T-helper 2 cell treated with Interferon-gamma antibody and Interleukin-4, amounts not matched to agents 100 ng/mL and 5 ng/mL, for 36 hours (primary cell): ENCODE results near the gene ERC2. TPM values are rescaled to one million over a fixed set of nuclear protein-coding genes. Genes with fewer than 3 reads are reported as not detected.
"Not testable (repeated sequence)": the region's sequence is repeated elsewhere in the genome, so short reads cannot be mapped to it uniquely, and the experiment has no call there.

Experiments
- intact Hi-C: fragments of 100-400 bp; cut with micrococcal nuclease; formaldehyde crosslinking; loops from one replicate; pipeline ENCODE4 v1.15.1; 2023
- total RNA-seq: library from RNA; stranded (reverse); gene quantifications from 2 replicates; pipeline ENCODE4 v1.2.3, GENCODE V29; 2022

Gene ERC2
- 0.11 and 0.20 TPM in 2 replicates for total RNA-seq

DNA sequence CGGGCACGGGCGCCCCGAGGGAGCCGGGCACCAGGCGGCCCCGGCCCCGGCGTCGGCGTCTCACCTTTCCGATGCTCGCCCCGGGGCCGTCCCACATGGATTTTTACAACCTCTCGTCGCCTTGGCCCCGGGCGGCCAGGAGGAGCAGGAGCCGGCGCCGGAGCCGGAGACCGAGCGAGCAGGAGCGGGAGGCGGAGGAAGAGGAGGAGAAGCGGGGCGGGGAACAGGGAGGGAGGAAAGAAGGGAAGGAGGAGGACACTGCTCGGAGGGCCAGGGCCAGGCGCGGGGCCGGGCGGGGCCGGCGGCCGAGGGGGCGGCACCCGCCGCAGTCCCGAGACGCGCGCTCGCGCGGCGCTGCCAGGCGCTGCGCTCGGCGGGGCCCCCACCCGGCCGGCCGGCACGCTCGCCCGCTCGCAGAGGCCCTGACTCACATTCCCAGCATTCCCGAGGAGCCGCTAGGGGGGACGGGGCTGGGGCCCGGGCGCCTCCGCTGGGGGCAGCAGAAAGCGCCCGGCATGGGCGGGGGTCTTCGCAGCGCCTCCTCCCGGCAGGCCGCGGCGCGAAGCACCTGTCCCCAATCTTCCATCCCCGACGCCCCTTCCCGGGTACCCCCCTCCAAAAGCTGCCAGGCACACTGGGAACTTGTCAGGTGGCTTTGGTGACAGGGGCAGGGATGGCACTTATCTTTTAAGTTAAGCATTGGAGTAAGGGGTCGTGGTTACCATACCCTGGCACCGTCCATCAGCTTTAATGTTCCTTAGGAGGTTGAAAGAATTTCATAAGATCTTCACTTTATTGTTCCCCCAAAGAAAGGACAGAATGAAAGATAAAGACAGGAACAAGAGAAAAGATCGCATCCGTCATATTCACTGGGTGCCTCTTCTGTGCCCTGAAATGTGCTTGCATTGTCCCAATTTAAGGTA lies at the start of gene ERC2:
Gene ERC2 (minus strand): TSS at position 284 of the 923 bp plus-strand sequence.
- intact Hi-C loops, result no loop called here

GRCh38 chr3:56502738-56503137 lies 34.5 kb upstream of the ERC2 start:
- intact Hi-C loops, result no loop called here

DNA sequence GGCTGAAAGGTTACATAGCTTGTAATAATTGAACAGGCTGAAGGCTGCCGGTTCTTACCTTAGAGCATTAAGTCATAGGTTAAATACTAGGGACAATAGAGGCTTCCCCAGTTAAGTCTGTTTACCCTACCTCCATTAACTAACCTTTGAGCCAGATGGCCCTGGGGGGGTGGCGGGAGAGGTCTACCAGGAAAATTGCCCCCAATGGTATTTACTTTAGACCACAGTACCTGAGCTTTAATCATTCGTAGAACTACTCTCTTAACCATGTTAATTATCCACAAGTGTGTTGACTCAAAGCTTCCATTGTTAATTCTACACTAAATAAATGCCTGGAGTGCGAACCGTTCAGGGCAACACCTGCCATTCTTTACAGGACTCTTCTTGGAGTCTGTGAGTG lies 28.1 kb upstream of the ERC2 start:
- intact Hi-C loops, result not testable (repeated sequence)

DNA sequence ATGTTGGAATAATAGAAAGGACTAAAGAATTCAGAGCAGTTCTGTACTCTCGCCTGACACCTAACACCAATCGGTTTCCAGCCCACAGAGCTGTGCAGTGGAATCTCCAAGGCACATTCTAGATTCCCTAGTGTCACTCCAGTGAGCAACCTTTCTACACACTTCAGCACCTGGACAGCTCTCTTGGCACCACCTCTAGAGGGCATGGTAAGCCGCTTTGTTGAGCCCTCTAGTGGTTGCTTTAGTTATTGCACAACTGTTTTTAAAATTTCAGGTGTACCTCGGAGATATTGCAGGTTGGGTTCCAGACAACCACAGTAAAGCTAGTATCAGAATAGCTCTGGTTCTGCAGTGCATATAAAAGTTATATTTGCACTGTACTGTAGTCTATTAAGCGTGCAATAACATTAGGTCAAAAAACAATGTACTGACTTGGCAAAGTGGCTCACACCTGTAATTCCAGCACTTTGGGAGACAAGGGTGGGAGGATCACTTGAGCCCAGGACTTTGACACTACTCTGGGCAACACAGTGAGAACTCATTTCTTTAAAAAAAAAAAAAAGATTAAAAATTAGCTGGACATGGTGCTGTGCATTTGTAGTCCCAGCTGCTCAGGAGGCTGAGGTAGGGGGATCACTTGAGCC lies 26.5 kb upstream of the ERC2 start:
- intact Hi-C loops, result no loop called here

DNA sequence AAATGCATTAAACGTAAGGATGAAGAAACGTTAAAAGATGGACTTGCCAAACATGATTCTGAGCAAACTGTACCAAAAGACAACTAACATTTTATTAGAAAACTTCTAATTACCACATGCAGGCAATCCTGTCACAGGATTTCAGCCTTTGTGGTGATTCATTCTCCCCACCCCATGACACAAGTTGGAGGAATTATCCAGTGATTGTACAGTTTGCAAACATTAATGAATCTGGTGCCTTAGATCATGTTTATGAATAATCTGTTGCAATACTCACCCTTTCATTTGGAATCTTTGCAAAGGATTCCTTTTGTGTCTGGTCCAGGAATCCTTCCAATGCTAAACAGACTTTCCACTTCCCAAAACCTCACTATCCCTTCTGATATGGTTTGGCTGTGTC lies 23.3 kb upstream of the ERC2 start:
- intact Hi-C loops, result no loop called here

DNA sequence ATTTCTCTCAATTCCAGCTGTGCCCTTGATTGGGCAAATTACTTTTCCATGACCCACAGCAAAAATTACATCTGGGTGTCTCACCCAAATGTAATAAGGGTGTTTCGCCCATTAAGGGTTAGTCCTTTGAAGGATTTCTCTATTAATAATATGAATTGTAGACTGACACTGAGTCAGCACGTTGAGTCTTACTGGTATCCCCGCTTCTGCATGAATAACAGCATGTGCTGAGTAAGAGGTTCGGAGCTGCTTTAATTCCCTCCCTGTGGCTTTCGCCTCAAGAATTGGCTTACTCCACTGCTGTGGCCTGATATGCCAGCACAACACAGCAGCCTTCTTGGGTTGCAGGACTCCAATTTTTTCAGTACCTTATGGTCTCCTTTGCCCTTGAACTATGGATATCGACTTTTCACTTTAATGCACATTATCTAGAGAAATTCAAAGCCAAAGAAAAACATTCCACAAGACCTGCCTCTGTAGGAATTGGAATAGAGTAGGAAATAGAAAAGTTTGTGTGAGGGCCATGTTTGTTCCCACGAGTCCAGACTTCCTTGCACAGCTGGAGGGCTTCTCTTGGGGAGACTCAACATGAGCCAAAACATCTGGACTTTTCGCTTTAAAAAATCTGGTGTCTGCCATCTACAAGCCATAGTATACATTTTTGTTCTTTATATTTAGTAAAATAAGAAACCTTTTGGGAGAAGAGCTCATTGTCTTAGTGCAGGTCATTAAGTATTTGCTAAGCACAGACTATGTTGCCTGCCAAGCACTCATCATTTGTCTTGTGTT lies 20.7 kb upstream of the ERC2 start:
- intact Hi-C loops, result no loop called here

GRCh38 chr3:56484525-56485032 lies 16.3 kb upstream of the ERC2 start:
- intact Hi-C loops, result no loop called here

GRCh38 chr3:56484122-56484521 lies 15.9 kb upstream of the ERC2 start:
- intact Hi-C loops, result no loop called here

- intact Hi-C loops, result no loop called here
Observed at GRCh38 chr3:56477646-56478045, 9.4 kb upstream of the ERC2 start.

DNA sequence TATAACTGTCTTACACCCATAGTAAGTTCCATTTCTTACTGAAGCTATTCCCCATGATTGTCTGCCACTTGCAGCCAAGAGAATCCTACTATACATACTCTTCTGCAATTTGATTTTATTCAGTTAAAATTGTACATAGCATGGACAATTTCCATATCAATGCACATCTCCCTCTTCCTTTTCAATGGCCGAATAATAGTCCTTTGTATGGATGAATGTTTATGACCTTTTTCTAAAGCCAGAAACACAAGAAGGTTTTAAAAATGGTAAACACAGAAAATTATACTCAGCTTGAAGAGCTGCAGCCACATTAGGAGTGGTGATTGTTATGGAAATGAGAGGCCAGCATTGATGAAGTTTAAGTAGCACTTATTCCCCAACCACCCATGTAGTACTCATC lies 8.5 kb upstream of the ERC2 start:
- intact Hi-C loops, result no loop called here

- intact Hi-C loops, result no loop called here
Observed at GRCh38 chr3:56471771-56472170, 3.5 kb upstream of the ERC2 start.

- intact Hi-C loops, result no loop called here
Observed at GRCh38 chr3:56469141-56469540, 874 bp upstream of the ERC2 start.

DNA sequence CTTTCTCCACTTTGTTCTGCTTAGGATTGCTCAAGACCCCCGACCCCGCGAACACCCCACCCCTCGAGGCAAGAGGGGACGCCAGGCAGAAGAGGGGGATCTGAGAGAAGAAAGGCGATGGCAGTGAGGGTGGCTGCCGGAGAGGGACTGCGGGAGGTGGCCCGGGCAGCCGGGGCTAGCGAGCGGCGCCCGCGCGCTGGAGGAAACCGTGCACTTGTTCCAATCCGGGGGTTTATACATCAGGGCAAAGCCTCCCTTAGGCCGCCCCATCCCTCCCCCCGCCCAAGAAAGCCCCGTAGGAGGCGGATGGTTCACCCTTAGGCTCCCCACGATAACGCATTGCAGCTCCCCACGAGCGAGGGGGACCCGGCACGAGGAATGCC lies 475 bp downstream of the ERC2 start:
- intact Hi-C loops, result no loop called here

DNA sequence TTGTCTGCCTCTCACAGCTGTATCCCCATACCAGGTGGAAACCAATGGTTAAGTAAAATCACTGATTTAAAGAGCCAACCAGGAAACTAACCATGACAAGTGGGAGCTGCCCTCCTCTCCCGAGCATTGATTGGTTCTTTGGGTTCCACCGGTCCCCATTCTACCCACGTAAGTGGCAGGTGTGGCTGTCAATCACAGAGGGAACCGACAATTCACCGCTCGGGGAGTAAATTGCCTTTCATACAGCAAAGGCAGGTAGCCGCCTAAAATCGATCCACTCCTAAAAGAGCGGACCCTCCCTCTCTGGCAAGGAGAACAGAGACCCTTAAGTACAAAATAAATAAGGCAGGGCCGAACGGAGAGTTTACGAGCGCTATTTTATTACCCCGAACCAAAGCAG lies 1.2 kb downstream of the ERC2 start:
- intact Hi-C loops, result no loop called here

GRCh38 chr3:56459719-56460118 lies 8.5 kb downstream of the ERC2 start:
- intact Hi-C loops, result no loop called here

DNA sequence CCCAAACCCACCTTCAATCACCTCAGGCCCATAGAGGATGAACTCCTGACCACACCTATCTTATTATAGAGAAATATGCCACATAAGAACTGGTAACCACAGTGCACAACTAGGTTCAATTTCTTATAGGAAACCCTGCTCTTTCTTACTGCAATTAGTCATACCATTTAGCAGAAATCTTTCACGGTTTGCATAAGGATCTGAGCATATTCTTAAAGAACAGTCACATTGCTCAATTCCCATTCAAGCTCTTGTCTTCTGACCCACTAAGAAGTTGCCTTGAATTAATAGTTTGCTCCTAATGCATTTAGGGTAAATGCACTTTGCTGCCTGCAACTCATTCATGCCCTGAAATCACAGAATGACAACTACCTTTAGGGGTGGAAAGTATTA lies 9.2 kb downstream of the ERC2 start:
- intact Hi-C loops, result no loop called here

- intact Hi-C loops, result no loop called here
Observed at GRCh38 chr3:56458496-56459103, 9.7 kb downstream of the ERC2 start.

- intact Hi-C loops, result no loop called here
Observed at GRCh38 chr3:56456117-56456516, 12.2 kb downstream of the ERC2 start.

- intact Hi-C loops, result no loop called here
Observed at GRCh38 chr3:56453011-56453410, 15.3 kb downstream of the ERC2 start.

GRCh38 chr3:56452085-56452484 lies 16.2 kb downstream of the ERC2 start:
- intact Hi-C loops, result no loop called here

- intact Hi-C loops, result no loop called here
Observed at GRCh38 chr3:56443372-56443771, 24.9 kb downstream of the ERC2 start.
